H1 (cell line): ENCODE data around the gene BEST2.

Experiments used
- ATF3 ChIP-seq: IDR thresholded peaks from 2 replicates; pipeline ENCODE4 v1.6.1; 2011; ENCODE audit warnings: low read depth, mild to moderate bottlenecking, low read length; ENCODE audit not compliant: insufficient read depth
- CHD7 ChIP-seq: fragments of 300-600 bp; sonication (generic); IDR thresholded peaks from 2 replicates; pipeline ENCODE4 v1.7.1; 2012; ENCODE audit warnings: low read length, moderate library complexity, mild to moderate bottlenecking, inconsistent platforms; ENCODE audit not compliant: insufficient replicate concordance
- CREB1 ChIP-seq: IDR thresholded peaks from 2 replicates; pipeline ENCODE4 v1.6.1; 2012; ENCODE audit warnings: inconsistent platforms
- CTCF ChIP-seq, 3 experiments: IDR thresholded peaks; 1 replicate in 2 of 3; 2 replicates in 1 of 3; pipeline versions ENCODE4 v1.5.1 to v1.6.1; 2011; ENCODE audit warnings: low read length in 3 of 3, mild to moderate bottlenecking in 3 of 3, inconsistent platforms in 2 of 3, low read depth in 1 of 3, moderate library complexity in 1 of 3; ENCODE audit not compliant: insufficient read depth in 1 of 3; ENCODE audit errors: control extremely low read depth in 1 of 3
- EP300 ChIP-seq, 2 experiments: IDR thresholded peaks; 1 replicate in 1 of 2; 2 replicates in 1 of 2; pipeline ENCODE4 v1.6.1; 2011 to 2012; ENCODE audit warnings: low read depth in 2 of 2, low read length in 2 of 2, mild to moderate bottlenecking in 2 of 2, borderline replicate concordance in 1 of 2, inconsistent platforms in 1 of 2, moderate library complexity in 1 of 2
- EZH2 ChIP-seq: fragments of 200-600 bp; sonication (generic); IDR thresholded peaks from 2 replicates; pipeline ENCODE4 v1.7.1; 2012; ENCODE audit warnings: low read depth, mild to moderate bottlenecking, moderate library complexity, low read length, inconsistent platforms; ENCODE audit not compliant: severe bottlenecking
- GABPA ChIP-seq: IDR thresholded peaks from 2 replicates; pipeline ENCODE4 v1.6.1; 2011; ENCODE audit warnings: mild to moderate bottlenecking, low read length, moderate library complexity, borderline replicate concordance; ENCODE audit not compliant: insufficient read depth
- GTF2F1 ChIP-seq: IDR thresholded peaks from 2 replicates; pipeline ENCODE4 v1.6.1; 2012; ENCODE audit warnings: low read depth, low read length, improper control_type of control experiment, borderline replicate concordance
- POLR2AphosphoS5 ChIP-seq: IDR thresholded peaks from 2 replicates; pipeline ENCODE4 v1.6.1; 2011; ENCODE audit warnings: low read depth, low read length
- RAD21 ChIP-seq, 2 experiments: IDR thresholded peaks in 1 of 2; conservative IDR thresholded peaks in 1 of 2; 2 replicates each; pipeline ENCODE4 v1.6.1; 2011; ENCODE audit warnings: low read depth in 2 of 2, low read length in 2 of 2, improper control_type of control experiment in 1 of 2, inconsistent platforms in 1 of 2, mild to moderate bottlenecking in 1 of 2, moderate library complexity in 1 of 2
- SUZ12 ChIP-seq: fragments of 200-600 bp; sonication (generic); IDR thresholded peaks from 2 replicates; pipeline ENCODE4 v1.6.1; 2012; ENCODE audit warnings: mild to moderate bottlenecking, inconsistent platforms, low read length, moderate library complexity, mixed read lengths

GRCh38 chr19:12784394-12784870 lies 32.8 kb downstream of the BEST2 start:
- TF ChIP-seq POLR2AphosphoS5, result no peak
- TF ChIP-seq CTCF (IDR thresholded peaks at IDR 0.05; ENCODE audit: control extremely low read depth in 1 of 3, insufficient read depth in 1 of 3, low read depth in 1 of 3, low read length in 3 of 3), result no peak
- TF ChIP-seq GABPA, result no peak
- TF ChIP-seq SUZ12, result no peak
- TF ChIP-seq CHD7, result no peak
- TF ChIP-seq RAD21 (IDR thresholded peaks at IDR 0.05 in 1 of 2, conservative IDR thresholded peaks at IDR 0.05 in 1 of 2; ENCODE audit: low read depth in 2 of 2, low read length in 2 of 2), result no peak
- TF ChIP-seq EP300 (IDR thresholded peaks at IDR 0.05; ENCODE audit: borderline replicate concordance in 1 of 2, low read depth in 2 of 2, low read length in 2 of 2), result no peak
- no peak for TF ChIP-seq EZH2
- TF ChIP-seq ATF3, result no peak
- no peak for TF ChIP-seq CREB1
- no peak for TF ChIP-seq GTF2F1
